H9 (cell line): ENCODE data around the gene RBFOX1. TPM values are rescaled to one million over a fixed set of nuclear protein-coding genes. Genes with fewer than 3 reads are reported as not detected.

ENCODE experiments used
- DNase-seq: peaks from one replicate; pipeline ENCODE4 v3.0.0-alpha.2; 2017
- H2AFZ ChIP-seq: one replicate; pipeline ENCODE4 v1.6.1; 2013; ENCODE audit warnings: mild to moderate bottlenecking, low read length, control low read depth, moderate library complexity
- H2AK5ac ChIP-seq: 2 replicates; pipeline ENCODE4 v1.6.1; 2013; ENCODE audit warnings: low read length, control low read depth, mixed read lengths; ENCODE audit not compliant: insufficient read length
- H2BK120ac ChIP-seq: one replicate; pipeline ENCODE4 v1.6.1; 2013; ENCODE audit warnings: low read depth, mild to moderate bottlenecking, low read length, control low read depth, inconsistent platforms; ENCODE audit not compliant: poor library complexity, severe bottlenecking
- H2BK12ac ChIP-seq: 2 replicates; pipeline ENCODE4 v1.6.1; 2013; ENCODE audit warnings: low read length, control low read depth, mixed read lengths, low read depth; ENCODE audit not compliant: insufficient read length
- H2BK15ac ChIP-seq: 2 replicates; pipeline ENCODE4 v1.6.1; 2013; ENCODE audit warnings: low read depth, low read length, control low read depth
- H2BK20ac ChIP-seq: one replicate; pipeline ENCODE4 v1.6.1; 2013; ENCODE audit warnings: low read depth, mild to moderate bottlenecking, low read length, control low read depth, inconsistent platforms; ENCODE audit not compliant: poor library complexity, severe bottlenecking
- H2BK5ac ChIP-seq: 2 replicates; pipeline ENCODE4 v1.6.1; 2013; ENCODE audit warnings: low read length, control low read depth, mixed read lengths; ENCODE audit not compliant: insufficient read length
- H3K14ac ChIP-seq: 2 replicates; pipeline ENCODE4 v1.6.1; 2013; ENCODE audit warnings: low read length, control low read depth; ENCODE audit not compliant: insufficient read depth
- H3K18ac ChIP-seq: 2 replicates; pipeline ENCODE4 v1.6.1; 2013; ENCODE audit warnings: low read depth, mild to moderate bottlenecking, mixed read lengths, low read length, control low read depth; ENCODE audit not compliant: insufficient read length
- H3K23ac ChIP-seq: 2 replicates; pipeline ENCODE4 v1.6.1; 2013; ENCODE audit warnings: low read length, control low read depth, mixed read lengths, low read depth; ENCODE audit not compliant: insufficient read length
- H3K23me2 ChIP-seq: 2 replicates; pipeline ENCODE4 v1.6.1; 2013; ENCODE audit warnings: low read depth, mild to moderate bottlenecking, mixed read lengths, low read length, control low read depth; ENCODE audit not compliant: insufficient read length, poor library complexity, severe bottlenecking
- H3K27ac ChIP-seq: 2 replicates; pipeline ENCODE4 v1.5.1; 2013; ENCODE audit warnings: low read length, control low read depth, mixed read lengths, low read depth; ENCODE audit not compliant: insufficient read length
- H3K27me3 ChIP-seq: 2 replicates; pipeline ENCODE4 v1.6.1; 2013; ENCODE audit warnings: low read length, control low read depth, inconsistent platforms; ENCODE audit not compliant: insufficient read depth
- H3K4ac ChIP-seq: 2 replicates; pipeline ENCODE4 v1.6.1; 2013; ENCODE audit warnings: low read depth, mild to moderate bottlenecking, control low read depth, inconsistent platforms, low read length, moderate library complexity
- H3K4me1 ChIP-seq: 2 replicates; pipeline ENCODE4 v1.6.1; 2013; ENCODE audit warnings: low read length, control low read depth, inconsistent platforms; ENCODE audit not compliant: insufficient read depth
- H3K4me2 ChIP-seq: 2 replicates; pipeline ENCODE4 v1.6.1; 2013; ENCODE audit warnings: low read length, control low read depth, mixed read lengths; ENCODE audit not compliant: insufficient read length, insufficient read depth
- H3K56ac ChIP-seq: 2 replicates; pipeline ENCODE4 v1.6.1; 2013; ENCODE audit warnings: low read depth, mild to moderate bottlenecking, mixed read lengths, low read length, control low read depth; ENCODE audit not compliant: insufficient read length
- H3K79me1 ChIP-seq: 2 replicates; pipeline ENCODE4 v1.6.1; 2013; ENCODE audit warnings: low read depth, mild to moderate bottlenecking, moderate library complexity, low read length, control low read depth, inconsistent platforms; ENCODE audit not compliant: insufficient read depth, poor library complexity, severe bottlenecking
- H3K79me2 ChIP-seq: 2 replicates; pipeline ENCODE4 v1.6.1; 2013; ENCODE audit warnings: low read length, control low read depth, inconsistent platforms; ENCODE audit not compliant: insufficient read depth
- H3K9ac ChIP-seq: 2 replicates; pipeline ENCODE4 v1.6.1; 2013; ENCODE audit warnings: low read length, control low read depth, mixed read lengths; ENCODE audit not compliant: insufficient read length; ENCODE audit errors: extremely low read depth
- H3K9me3 ChIP-seq: one replicate; pipeline ENCODE4 v1.6.1; 2013; ENCODE audit warnings: low read depth, low read length, inconsistent platforms; ENCODE audit not compliant: control insufficient read depth
- H3T11ph ChIP-seq: one replicate; pipeline ENCODE4 v1.6.1; 2013; ENCODE audit warnings: mild to moderate bottlenecking, low read length, control low read depth, inconsistent platforms
- H4K20me1 ChIP-seq: one replicate; pipeline ENCODE4 v1.6.1; 2013; ENCODE audit not compliant: control insufficient read depth, insufficient read length, insufficient read depth
- H4K5ac ChIP-seq: 2 replicates; pipeline ENCODE4 v1.6.1; 2013; ENCODE audit warnings: low read depth, mild to moderate bottlenecking, mixed read lengths, low read length, control low read depth; ENCODE audit not compliant: insufficient read length
- H4K8ac ChIP-seq: replicated peaks from 2 replicates; pipeline ENCODE4 v1.6.1; 2013; ENCODE audit warnings: low read length, control low read depth, mixed read lengths, low read depth; ENCODE audit not compliant: insufficient read length
- H4K91ac ChIP-seq: 2 replicates; pipeline ENCODE4 v1.6.1; 2013; ENCODE audit warnings: low read depth, mild to moderate bottlenecking, moderate library complexity, mixed read lengths, low read length, control low read depth; ENCODE audit not compliant: insufficient read length
- H3K27ac Mint-ChIP-seq, 3 experiments: 2 replicates in 2 of 3; 3 replicates in 1 of 3; pipeline ENCODE4 v1.8.0; 2020 to 2021; ENCODE audit warnings: mixed read lengths in 3 of 3, mild to moderate bottlenecking in 1 of 3, moderate library complexity in 1 of 3
- H3K27me3 Mint-ChIP-seq: 2 replicates; pipeline ENCODE4 v1.8.0; 2021; ENCODE audit warnings: low read depth, mild to moderate bottlenecking, moderate library complexity, mixed read lengths
- H3K36me3 Mint-ChIP-seq, 3 experiments: 2 replicates in 2 of 3; 3 replicates in 1 of 3; pipeline ENCODE4 v1.8.0; 2020 to 2021; ENCODE audit warnings: low read depth in 3 of 3, mixed read lengths in 3 of 3; ENCODE audit not compliant: insufficient read depth in 1 of 3
- H3K4me1 Mint-ChIP-seq, 2 experiments: 2 replicates each; pipeline ENCODE4 v1.8.0; 2020; ENCODE audit warnings: mixed read lengths in 2 of 2
- H3K4me3 Mint-ChIP-seq, 2 experiments: 2 replicates in 1 of 2; 3 replicates in 1 of 2; pipeline ENCODE4 v1.8.0; 2020 to 2021; ENCODE audit warnings: mild to moderate bottlenecking in 2 of 2, mixed read lengths in 2 of 2, moderate library complexity in 1 of 2
- H3K9me3 Mint-ChIP-seq, 2 experiments: 2 replicates in 1 of 2; 3 replicates in 1 of 2; pipeline ENCODE4 v1.8.0; 2020; ENCODE audit warnings: mild to moderate bottlenecking in 2 of 2, mixed read lengths in 2 of 2, moderate library complexity in 1 of 2
- CTCF ChIP-seq: fragments of 200-600 bp; sonication (generic); conservative IDR thresholded peaks from 3 replicates; pipeline ENCODE4 v1.8.0; 2021; ENCODE audit warnings: antibody characterized with exemption, mild to moderate bottlenecking
- WGBS: extraction: QIAGEN DNeasy Blood & Tissue Kit; methylation state at CpG from one replicate; pipeline ENCODE4 v1.1.7; 2013; ENCODE audit warnings: missing lambda C conversion rate, low lambda C conversion rate, mixed read lengths; ENCODE audit not compliant: insufficient read length; ENCODE audit errors: extremely low coverage; 5-methylcytosine and 5-hydroxymethylcytosine counted together
- total RNA-seq: library from RNA; stranded (reverse); gene quantifications from 2 replicates; pipeline ENCODE4 v1.2.1, GENCODE V29; 2021

The RBFOX1 gene
- total RNA-seq, 1 experiment from 2014 or later: 2.0 TPM

GRCh38 chr16:7452090-7452489 lies 119.4 kb downstream of the RBFOX1 start:
- Histone ChIP-seq H2BK120ac (no peak overlapping the region), H4K91ac (no peak overlapping the region), H4K20me1 (no peaks in the 10 kb centered on the region), H3T11ph (no peak overlapping the region), H4K5ac (no peak overlapping the region), H3K79me1 (no peaks in the 10 kb centered on the region), H2BK15ac (no peak overlapping the region), H3K23ac (no peak overlapping the region), H3K14ac (0 out of 2 replicates have a peak overlapping the region, but pooled peaks have one; percentile 9), H3K56ac (no peak overlapping the region), H3K27me3 (no peaks in the 10 kb centered on the region), H2BK5ac (no peak overlapping the region), H4K8ac (no peak overlapping the region), H3K4me1 (peaks cover 3% of the 10 kb centered on the region; the same call in 1 of the 2 replicates), H2AK5ac (no peak overlapping the region), H3K9me3 (no peaks in the 10 kb centered on the region), H2BK12ac (no peak overlapping the region), H3K4ac (no peak overlapping the region), H2AFZ (no peak overlapping the region), H3K79me2 (no peaks in the 10 kb centered on the region), H3K18ac (no peak overlapping the region), H2BK20ac (no peak overlapping the region), H3K9ac (no peak overlapping the region), H3K27ac (no peak overlapping the region), H3K4me2 (no peak overlapping the region), H3K23me2 (no peaks in the 10 kb centered on the region)
- TF ChIP-seq CTCF: no peak
- H3K27me3 Mint-ChIP-seq: no peaks in the 10 kb centered on the region
- no peak for DNase-seq
- H3K4me1 Mint-ChIP-seq: peaks cover 18 to 24% of the 10 kb centered on the region in 2 experiments
- no CpG with 5 or more reads among the region's 6 CpGs for WGBS
- no peak overlapping the region for H3K27ac Mint-ChIP-seq
- no peaks in the 10 kb centered on the region for H3K36me3 Mint-ChIP-seq
- H3K4me3 Mint-ChIP-seq: no peak overlapping the region
- no peaks in the 10 kb centered on the region; a peak in 2 of 5 replicates for H3K9me3 Mint-ChIP-seq
